ENCODE results near the gene PIGQ.
A peak's percentile ranks its signal among the peaks of the same experiment; 100 is the strongest.

The PIGQ gene

DNA sequence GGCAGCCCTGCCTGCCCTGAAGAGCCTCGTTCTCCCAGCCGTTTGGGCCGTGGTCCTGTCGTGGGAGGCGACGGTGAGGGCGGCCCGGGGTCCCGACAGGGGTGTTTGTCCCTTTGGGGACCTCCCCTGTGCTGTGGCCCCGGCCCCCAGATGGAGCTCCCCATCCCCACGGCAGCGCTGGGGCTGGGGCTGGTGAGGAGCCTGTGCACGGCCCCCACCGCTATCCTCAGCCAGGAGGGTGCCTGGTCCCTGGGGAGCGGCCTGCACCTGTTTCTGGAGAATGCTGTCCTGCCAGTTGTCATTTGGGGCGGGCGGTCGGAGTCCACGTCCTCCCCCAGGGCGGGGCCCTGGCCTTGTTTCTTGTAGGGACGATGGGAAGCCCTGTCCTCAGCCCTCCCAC, 35.6 kb upstream of the PIGQ start:
- DNase-seq (ENCODE audit: low spot score), result no peak

DNA sequence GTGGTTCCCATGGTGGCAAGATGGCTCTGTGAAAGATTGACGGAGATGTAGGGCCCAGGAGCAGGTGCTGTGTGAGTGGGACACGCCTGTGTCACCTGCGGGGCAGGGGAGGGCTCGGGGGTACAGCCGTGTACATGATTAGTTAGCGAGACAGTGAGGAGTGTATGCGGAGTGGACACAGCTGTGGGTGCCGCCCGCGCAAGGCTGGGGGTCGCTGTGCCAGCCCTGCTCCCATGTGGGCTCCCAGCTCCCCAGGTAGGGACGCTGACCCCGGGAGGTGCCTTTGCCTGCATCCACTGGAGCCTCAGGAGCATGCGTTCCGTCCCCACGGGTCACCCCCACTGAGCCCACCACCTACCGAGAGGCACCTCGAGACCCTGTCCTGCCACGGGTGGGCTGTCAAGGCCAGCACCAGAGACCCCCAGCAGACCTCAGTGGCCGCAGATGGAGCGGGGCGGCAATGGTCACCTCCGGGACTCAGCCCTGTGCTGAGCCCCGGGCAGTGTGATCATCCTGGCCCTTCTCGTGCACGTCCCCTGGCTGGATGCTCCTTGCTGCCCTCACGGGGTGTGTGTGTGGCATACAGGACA, 34.8 kb upstream of the PIGQ start:
- DNase-seq (ENCODE audit: low spot score), result no peak

DNA sequence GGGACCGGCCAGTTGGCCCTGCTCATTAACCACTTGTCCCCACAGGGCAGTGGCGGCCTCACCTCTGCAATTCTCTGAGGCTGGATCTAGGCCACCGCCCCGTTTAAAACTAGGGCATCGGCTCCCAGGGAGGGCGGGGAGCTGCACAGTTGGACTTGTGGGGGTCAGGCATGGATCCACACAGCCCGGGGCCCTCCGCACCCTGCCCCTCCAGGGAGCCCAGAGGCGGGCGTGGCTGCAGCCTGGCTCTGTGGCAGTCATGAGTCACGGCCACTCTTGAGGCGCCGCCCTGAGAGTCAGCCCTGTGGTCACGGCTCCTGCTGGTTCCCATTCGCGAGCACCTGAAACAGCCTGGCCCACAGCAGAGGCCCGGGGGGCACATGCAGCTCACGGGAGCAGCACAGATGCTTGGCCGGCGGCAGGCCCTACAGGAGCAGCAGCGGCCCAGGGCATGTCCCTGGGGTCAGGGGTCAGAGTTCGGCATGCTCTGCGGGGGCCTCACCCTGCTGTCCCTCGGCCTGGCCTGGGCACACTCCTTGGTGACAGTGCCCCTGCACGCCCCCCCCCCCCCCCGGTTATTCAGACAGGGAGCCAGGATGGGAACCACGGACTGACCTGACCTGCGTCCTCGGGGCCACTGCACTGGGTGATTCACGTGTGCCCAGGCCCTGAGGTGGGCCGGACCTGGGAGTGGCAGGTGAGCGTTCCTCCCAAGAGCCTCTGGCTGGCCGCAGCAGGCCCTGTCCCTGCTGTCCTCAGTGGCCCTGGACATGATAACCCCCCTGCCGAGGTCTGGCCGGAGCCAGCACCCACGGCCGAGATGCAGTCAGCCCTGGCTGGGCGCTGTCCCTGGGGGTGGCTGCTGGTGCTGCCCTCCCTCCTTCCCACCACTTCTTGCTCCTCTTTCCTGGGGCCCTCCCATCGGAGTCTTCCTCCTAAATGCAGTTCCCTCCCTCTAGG, 34.0 kb upstream of the PIGQ start:
- peak; percentile 60 for DNase-seq (ENCODE audit: low spot score)

GRCh38 chr16:536746-537145, 33.0 kb upstream of the PIGQ start:
- no peak for DNase-seq (ENCODE audit: low spot score)

DNA sequence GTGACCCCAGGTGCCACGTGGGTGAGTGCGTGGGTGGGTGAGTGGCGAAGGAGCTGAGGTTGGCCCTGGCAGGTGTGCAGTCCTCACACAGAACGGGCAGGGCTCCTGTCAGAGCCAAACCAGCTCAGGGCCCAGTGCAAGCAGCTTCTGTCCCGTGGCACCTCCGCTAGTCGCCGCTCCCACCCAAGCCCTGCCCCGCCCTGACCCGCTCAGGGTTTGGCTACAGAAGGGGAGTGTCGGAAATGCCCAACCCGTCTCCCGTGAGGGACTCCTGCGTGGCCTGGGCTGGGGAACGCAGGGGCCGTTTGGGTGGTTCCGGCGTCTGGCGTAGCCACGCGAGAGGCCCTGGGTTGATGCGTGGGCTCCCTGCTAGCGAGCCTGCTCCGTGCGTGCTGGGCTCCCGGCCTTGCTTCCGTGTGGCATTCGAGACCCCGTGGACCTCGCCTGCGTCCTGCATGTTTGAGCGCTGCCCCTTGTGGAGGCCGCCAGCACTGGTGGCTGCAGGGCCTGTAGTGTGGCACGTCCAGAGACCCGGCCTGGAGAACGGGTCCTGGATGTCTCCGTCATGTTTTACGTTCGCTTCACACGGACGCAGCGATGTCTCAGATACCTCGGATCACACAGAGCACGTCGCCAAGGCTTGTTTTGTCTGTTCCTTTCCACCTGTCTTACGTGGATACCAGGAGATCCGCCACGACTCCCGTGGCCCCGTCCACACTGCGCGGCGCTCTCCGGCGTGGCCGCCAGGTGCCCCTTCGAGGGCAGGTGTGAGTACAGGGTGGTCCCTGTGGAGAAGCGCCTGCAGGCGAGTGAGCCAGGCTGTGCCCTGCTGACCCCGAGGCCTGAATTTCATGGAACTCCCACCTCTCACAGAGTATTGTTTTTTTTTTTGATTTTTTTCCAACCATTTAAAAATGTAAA, 32.1 kb upstream of the PIGQ start:
- DNase-seq (ENCODE audit: low spot score), result peak; percentile 74

DNA sequence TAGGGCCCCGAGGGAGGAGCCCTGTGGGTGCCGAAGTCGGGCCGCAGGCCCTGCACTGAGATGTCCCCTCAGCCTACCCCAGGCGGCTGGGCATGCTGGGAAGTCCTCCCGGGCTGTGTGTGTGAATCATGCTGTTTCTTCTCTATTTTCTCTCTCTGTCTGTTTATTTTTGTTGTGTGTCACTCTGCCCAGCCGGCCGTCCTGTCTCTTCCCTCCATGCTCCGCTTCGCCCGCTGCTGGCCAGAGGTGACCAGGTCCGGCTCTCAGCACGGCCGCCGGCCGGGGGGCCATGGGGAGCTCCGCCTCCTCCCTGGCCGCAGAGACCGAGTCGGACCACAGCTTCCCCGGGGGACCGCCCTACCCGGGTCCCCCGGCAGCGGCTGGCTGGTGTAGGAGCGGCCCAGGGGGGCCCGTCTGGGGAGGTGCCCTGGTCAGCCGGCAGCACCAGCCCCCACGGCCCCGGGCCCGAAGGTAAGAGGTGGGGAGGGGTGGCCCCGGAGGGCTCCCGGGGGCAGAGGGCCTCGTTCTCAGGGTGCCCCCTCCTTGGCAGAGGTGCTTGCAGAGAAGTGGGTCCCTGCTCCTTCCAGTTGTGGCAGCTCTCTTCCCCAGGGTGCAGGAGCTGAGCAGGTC, 29.8 kb upstream of the PIGQ start:
- no peak for DNase-seq (ENCODE audit: low spot score)

DNA sequence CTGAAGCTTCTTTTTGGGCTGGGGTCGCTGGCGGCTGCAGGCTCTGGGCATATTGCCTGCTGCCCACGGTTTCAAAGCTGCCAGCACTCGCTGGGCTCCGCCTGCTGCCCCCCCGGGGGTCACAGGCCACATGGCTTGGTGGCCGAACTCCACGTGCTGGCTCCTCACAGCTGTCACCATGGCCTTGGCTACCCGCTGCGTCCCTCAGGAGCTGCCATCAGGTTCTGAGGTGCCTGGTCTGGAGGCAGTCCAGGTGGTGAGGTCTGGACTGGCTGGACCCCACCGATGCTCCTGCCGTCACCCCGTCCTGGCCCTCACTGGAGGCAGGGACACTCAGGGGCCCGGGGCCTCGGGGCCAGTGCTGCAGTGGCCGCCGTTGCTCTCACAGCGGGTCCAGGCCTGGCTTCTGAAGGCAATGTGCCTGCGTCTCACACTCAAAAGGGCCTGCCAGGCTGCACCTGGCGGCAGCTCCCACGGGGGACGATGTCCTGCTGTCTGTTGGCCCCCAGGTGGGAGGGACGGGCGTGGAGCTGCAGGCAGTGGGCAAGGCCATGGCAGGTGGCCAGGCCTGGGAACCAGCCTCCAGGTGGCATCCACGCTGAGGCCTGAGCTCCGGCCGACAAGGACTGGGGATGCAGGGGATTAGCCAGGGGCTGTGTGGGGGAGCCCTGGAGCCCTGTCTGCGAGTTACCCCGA, 29.0 kb upstream of the PIGQ start:
- DNase-seq (ENCODE audit: low spot score), result no peak

DNA sequence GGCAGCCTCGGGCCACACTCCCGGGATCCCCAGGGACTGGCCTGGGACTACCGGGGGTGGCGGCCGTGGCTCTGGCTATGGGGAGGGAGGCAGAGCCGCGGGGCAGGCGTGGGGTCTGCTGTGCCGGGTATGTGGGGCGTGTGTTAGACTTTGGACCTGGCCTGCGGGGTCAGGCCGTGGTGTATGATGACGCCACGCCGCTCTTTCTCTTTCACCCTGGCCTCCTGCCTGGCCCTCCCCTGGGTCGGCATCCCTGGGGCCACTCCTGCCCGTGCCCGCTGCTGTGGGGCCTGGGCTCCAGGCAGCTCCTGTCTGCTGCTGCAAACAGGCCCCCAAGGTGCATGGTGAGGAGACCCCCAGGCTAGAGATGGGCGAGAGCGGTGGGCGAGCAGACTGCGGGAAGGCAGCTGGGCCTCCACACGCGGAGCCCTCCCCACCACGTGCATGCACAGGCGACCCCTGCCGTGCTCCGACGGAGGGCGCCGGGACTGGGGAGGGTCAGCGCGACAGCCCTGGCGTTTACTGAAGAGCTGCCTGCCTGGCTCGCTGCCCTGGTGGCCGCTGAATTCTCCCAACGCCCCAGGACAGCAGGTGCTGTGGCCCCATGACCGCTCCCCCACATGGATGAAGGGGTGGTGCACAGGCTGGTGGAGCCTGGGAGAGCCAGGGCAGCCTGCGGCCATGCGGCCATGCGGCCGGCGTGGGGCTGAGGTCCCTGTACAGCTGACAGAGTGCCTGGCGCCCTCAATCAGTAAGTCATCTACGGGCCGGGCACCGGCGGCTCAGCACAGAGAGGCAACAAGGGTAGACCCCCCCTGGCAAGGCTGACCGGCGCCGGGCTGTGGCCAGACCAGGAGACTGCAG, 26.2 kb upstream of the PIGQ start:
- DNase-seq (ENCODE audit: low spot score), result no peak

DNA sequence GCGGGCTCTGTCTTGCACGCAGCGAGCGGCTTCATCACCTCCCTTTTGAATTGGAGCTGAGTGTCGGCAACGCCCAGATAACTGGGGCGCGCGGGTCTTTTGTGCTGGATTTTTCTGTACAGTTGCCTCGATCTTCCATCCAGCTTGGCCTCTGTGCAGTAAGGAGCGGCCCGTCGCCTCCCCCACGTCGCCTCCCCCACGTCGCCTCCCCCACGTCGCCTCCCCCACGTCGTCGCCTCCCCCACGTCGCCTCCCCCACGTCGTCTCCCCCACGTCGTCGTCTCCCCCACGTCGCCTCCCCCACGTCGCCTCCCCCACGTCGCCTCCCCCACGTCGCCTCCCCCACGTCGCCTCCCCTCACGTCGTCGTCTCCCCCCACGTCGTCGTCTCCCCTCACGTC, 25.3 kb upstream of the PIGQ start:
- DNase-seq (ENCODE audit: low spot score), result no peak

GRCh38 chr16:546909-547770, 22.6 kb upstream of the PIGQ start:
- DNase-seq (ENCODE audit: low spot score), result peak; percentile 85

- DNase-seq (ENCODE audit: low spot score), result no peak
Observed at GRCh38 chr16:548586-548985, 21.2 kb upstream of the PIGQ start.

DNA sequence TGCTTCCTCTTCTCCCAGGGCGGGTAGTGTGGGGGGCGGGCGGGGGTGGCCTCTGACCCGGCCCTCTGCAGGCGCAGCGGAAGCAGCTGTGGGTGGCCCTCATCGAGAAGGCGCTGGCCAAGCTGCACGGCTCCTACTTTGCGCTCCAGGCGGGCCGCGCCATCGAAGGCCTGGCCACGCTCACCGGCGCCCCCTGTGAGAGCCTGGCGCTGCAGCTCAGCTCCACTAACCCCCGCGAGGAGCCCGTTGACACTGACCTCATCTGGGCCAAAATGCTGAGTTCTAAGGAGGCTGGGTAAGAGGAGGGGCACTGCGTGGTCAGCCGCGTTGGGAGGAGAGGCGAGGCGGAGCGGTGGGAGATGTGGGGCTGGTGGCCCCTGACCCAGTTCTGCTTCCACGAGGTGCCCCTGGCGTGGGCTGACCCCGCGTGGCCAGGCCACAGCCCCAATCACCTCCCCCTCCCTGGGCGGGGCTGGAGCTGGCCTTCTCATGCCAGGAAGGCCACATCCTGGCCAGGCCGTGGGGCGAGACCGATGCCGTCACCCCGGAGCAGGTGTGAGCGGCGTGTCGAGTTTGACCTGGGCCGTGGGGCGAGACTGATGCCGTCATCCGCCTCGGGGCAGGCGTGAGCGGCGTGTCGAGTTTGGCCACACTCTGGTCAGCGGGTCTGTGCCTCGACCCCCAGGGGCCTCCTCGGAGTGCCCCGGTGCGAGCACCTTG, 20.1 kb upstream of the PIGQ start:
- DNase-seq (ENCODE audit: low spot score), result peak; percentile 82

DNA sequence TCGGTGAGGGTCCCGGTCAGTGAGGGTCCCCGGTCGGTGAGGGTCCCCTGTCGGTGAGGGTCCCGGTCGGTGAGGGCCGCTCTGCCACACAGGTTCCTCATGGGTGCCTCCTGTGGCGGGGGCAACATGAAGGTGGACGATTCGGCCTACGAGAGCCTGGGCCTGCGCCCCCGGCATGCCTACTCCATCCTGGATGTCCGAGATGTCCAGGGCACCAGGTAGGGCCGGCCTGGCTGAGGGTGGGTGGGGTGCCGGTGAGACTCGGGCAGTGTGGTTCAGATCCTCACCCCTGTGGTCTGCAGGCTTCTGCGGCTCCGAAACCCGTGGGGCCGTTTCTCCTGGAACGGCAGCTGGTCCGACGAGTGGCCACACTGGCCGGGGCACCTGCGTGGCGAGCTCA, 18.6 kb upstream of the PIGQ start:
- DNase-seq (ENCODE audit: low spot score), result no peak

DNA sequence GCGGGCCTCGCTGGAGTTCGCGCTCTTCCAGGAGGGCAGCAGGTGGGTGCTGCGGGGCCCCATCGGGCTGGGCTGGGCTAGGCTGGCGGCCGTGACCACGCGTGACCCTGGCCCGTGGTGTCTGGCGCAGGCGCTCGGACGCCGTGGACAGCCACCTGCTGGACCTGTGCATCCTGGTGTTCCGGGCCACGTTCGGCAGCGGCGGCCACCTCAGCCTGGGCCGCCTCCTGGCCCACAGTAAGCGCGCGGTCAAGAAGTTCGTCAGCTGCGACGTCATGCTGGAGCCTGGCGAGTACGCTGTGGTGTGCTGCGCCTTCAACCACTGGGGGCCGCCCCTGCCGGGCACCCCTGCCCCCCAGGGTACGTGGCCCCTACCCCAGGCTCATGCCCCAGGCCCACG, 17.6 kb upstream of the PIGQ start:
- DNase-seq (ENCODE audit: low spot score), result no peak

DNA sequence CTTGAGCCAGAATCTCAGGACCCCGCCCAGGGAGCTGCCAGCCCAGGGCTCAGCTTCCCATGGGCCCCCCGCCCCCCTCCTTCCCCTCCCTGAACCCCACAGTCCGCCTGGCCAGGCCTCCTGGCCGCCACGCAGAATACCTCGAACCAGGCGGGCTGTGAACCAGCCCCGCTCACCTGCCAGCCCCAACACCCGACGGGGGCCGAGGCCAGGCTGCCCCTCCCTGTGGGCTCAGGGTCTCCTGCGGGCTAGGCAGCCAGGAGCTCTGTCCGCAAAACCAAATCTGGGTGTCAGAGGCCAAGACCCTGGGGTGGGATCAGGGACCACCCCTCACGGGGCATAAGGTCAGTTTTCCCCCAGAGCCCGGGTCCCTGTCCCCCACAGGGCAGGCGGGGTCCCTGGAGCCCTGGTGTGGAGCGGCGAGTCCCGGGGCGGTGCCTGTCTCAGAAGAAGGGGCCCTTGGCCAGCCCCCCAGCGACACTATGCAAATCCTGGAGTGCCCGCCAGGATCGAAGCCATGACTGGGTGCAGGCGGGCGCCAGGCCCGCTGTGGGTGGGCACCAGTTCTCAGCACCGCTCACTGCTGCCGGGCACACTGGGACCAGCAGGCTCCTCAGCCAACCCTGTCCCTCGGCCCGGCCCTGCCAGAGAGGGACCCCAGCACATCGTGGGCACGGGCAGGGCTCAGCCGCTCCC, 16.0 kb upstream of the PIGQ start:
- no peak for DNase-seq (ENCODE audit: low spot score)

GRCh38 chr16:554297-554621, 15.5 kb upstream of the PIGQ start:
- DNase-seq (ENCODE audit: low spot score), result no peak

GRCh38 chr16:554640-555365, 15.0 kb upstream of the PIGQ start:
- no peak for DNase-seq (ENCODE audit: low spot score)
